ENCODE measurements around the gene C19orf47. TPM values are rescaled to one million over a fixed set of nuclear protein-coding genes. Genes with fewer than 3 reads are reported as not detected.
"Not testable (repeated sequence)": the region's sequence is repeated elsewhere in the genome, so short reads cannot be mapped to it uniquely, and the experiment has no call there.

C19orf47 gene
- total RNA-seq, 3 donors from 2014 or later (not counting 1 experiment from before 2014, with no cell fraction given): 15.2 to 20.2 (median 16.1) TPM

DNA sequence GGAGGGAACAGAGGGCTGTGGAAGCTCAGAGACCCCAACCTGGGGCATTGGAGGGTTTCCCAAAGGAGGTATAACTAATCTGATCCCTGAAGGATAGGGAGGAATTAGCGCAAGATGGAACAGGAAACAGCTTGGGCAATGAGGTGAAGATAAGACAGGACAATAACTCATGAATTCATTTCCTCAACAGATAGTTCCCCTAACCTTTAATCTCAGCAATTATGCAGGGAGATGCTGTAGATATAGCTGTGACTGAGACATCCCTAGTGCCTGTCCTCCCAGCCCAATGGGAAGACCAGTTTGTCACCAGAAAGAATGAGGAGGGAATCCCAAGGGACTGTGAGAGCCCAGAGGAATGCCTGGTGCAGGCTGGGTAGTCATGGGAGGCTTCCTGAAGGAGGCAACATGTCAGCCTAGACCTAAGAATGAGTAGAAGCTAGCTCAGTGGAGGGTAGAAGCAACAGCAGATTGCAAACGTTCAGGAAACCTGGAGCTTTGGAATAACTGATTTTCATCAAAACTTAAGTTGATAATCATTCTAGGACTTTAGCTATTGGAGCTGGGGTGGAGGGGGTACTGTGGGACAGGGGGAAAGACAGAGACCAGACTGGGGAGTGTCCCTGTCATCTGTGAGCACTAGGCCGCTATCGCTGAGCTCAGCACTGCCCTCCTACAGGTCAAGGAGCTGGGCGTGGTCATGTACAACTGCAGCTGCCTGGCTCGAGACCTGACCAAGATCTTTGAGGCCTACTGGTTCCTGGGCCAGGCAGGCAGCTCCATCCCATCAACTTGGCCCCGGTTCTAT lies 23.0 kb upstream of the C19orf47 start:
- Histone ChIP-seq H3K9me3 (ENCODE audit: control insufficient read depth, insufficient read depth, low read length) (no peaks in the 10 kb centered on the region), H3K27me3 (ENCODE audit: control insufficient read depth, insufficient read depth, low read length) (no peaks in the 10 kb centered on the region), H3K36me3 (ENCODE audit: control insufficient read depth, insufficient read depth, low read length) (peaks cover 41% of the 10 kb centered on the region), H3K4me3 (ENCODE audit: low read length) (no peak overlapping the region), H3K27ac (ENCODE audit: low read length) (no peak overlapping the region), H3K4me1 (ENCODE audit: control insufficient read depth, insufficient read depth, low read length) (no peaks in the 10 kb centered on the region)
- peaks cover 0 to 5% of the 10 kb centered on the region in 2 donors for H3K4me1 Mint-ChIP-seq
- 92% methylated on average over 6 of the region's 7 CpGs for WGBS (ENCODE audit: insufficient coverage)
- no peaks in the 10 kb centered on the region for H3K36me3 Mint-ChIP-seq
- ATAC-seq: no peak
- DNase-seq: no peak
- intact Hi-C loops (cut with micrococcal nuclease): no loop called here
- no peaks in the 10 kb centered on the region for H3K9me3 Mint-ChIP-seq
- H3K27me3 Mint-ChIP-seq (ENCODE audit: low read depth in 2 of 2): no peaks in the 10 kb centered on the region
- TF ChIP-seq, protein P1, sequence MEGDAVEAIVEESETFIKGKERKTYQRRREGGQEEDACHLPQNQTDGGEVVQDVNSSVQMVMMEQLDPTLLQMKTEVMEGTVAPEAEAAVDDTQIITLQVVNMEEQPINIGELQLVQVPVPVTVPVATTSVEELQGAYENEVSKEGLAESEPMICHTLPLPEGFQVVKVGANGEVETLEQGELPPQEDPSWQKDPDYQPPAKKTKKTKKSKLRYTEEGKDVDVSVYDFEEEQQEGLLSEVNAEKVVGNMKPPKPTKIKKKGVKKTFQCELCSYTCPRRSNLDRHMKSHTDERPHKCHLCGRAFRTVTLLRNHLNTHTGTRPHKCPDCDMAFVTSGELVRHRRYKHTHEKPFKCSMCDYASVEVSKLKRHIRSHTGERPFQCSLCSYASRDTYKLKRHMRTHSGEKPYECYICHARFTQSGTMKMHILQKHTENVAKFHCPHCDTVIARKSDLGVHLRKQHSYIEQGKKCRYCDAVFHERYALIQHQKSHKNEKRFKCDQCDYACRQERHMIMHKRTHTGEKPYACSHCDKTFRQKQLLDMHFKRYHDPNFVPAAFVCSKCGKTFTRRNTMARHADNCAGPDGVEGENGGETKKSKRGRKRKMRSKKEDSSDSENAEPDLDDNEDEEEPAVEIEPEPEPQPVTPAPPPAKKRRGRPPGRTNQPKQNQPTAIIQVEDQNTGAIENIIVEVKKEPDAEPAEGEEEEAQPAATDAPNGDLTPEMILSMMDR (IDR thresholded peaks at IDR 0.05): no peak
- H3K4me3 Mint-ChIP-seq: no peak overlapping the region
- no peak overlapping the region for H3K27ac Mint-ChIP-seq

DNA sequence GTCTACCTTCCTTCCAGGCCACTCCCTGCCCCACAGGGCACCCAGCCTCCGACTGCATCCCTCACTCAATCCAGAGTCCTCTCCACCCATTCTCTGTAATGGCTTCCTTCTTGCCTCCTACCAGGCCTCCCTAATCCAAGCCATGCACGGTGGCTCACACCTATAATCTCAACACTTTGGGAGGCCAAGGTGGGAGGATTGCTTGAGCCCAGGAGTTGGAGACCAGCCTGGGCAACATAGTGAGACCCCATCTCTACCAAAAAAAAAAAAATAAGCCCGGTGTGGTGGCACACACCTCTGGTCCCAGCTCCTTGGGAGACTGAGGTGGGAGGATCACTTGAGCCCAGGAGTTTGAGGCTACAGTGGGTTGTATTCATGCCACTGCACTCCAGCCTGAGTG lies 22.1 kb upstream of the C19orf47 start:
- intact Hi-C loops (cut with micrococcal nuclease); H3K4me3 ChIP-seq (ENCODE audit: low read length); ATAC-seq; H3K36me3 Mint-ChIP-seq; H3K9me3 Mint-ChIP-seq; H3K27me3 Mint-ChIP-seq (ENCODE audit: low read depth in 2 of 2); H3K4me1 ChIP-seq (ENCODE audit: control insufficient read depth, insufficient read depth, low read length); DNase-seq; H3K9me3 ChIP-seq (ENCODE audit: control insufficient read depth, insufficient read depth, low read length); H3K27ac Mint-ChIP-seq; H3K4me1 Mint-ChIP-seq; H3K27ac ChIP-seq (ENCODE audit: low read length); H3K4me3 Mint-ChIP-seq; H3K27me3 ChIP-seq (ENCODE audit: control insufficient read depth, insufficient read depth, low read length): not testable (repeated sequence)
- peaks cover 41% of the 10 kb centered on the region for H3K36me3 ChIP-seq (ENCODE audit: control insufficient read depth, insufficient read depth, low read length)
- WGBS (ENCODE audit: insufficient coverage): 100% methylated on average over 3 of the region's 3 CpGs

DNA sequence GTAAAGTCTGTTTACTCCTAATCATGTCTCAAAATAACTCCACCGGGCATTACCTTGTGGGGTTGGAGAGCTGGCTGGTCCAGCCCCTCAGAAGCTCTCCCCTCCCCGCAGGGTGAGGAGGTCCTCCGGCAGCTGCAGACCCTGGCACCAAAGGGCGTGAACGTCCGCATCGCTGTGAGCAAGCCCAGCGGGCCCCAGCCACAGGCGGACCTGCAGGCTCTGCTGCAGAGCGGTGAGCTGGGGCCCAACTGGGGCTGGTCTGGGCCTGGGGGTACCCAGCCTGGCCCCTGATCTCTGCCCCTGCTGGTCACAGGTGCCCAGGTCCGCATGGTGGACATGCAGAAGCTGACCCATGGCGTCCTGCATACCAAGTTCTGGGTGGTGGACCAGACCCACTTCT lies 21.6 kb upstream of the C19orf47 start:
- H3K9me3 Mint-ChIP-seq: no peaks in the 10 kb centered on the region
- DNase-seq (no peak), ATAC-seq (no peak)
- peaks cover 8 to 13% of the 10 kb centered on the region in 2 donors for H3K4me1 Mint-ChIP-seq
- intact Hi-C loops (cut with micrococcal nuclease): no loop called here
- H3K27me3 Mint-ChIP-seq (ENCODE audit: low read depth in 2 of 2): no peaks in the 10 kb centered on the region
- 87% methylated on average over 11 of the region's 12 CpGs for WGBS (ENCODE audit: insufficient coverage)
- no peak overlapping the region for H3K27ac Mint-ChIP-seq
- TF ChIP-seq, protein P1 (IDR thresholded peaks at IDR 0.05): no peak
- Histone ChIP-seq H3K27me3 (ENCODE audit: control insufficient read depth, insufficient read depth, low read length) (no peaks in the 10 kb centered on the region), H3K4me3 (ENCODE audit: low read length) (no peak overlapping the region), H3K36me3 (ENCODE audit: control insufficient read depth, insufficient read depth, low read length) (peaks cover 41% of the 10 kb centered on the region), H3K4me1 (ENCODE audit: control insufficient read depth, insufficient read depth, low read length) (peaks cover 12% of the 10 kb centered on the region), H3K27ac (ENCODE audit: low read length) (no peak overlapping the region), H3K9me3 (ENCODE audit: control insufficient read depth, insufficient read depth, low read length) (no peaks in the 10 kb centered on the region)
- no peak overlapping the region for H3K4me3 Mint-ChIP-seq
- H3K36me3 Mint-ChIP-seq: no peaks in the 10 kb centered on the region

DNA sequence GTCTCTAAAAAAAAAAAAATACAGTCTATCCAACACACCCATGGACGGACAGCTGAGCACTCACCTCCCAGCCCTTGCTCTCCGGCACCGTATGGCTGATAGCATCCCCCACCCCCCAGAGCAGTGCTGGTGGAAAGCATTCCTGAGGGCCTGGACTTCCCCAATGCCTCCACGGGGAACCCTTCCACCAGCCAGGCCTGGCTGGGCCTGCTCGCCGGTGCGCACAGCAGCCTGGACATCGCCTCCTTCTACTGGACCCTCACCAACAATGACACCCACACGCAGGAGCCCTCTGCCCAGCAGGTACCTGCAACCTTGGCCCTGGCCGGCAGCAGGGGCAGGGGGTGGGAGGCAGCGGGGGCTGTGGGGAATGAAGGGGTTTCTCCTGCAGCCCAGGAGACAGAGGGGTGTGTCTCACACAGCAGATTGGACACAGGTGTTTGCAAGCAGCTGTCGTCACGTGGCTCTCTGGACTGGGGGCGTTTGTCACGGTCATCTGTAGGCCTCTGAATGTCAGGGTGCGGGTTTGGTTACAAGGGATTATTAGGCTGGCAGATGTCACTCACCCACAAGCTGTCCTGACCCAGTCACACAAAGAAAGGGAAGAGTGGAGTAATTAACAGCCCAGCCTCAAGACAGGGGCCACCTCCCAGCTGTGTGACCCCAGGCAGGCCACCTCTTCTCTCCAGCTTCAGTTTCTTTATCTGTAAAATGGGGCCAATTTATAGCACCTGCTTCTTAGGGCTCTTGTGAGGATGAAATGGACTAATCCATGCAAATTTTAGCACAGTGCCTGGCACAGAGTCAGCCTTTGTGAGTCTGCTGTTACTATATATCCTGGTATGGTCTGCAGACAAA lies 19.6 kb upstream of the C19orf47 start:
- Histone ChIP-seq H3K27me3 (ENCODE audit: control insufficient read depth, insufficient read depth, low read length) (no peaks in the 10 kb centered on the region), H3K9me3 (ENCODE audit: control insufficient read depth, insufficient read depth, low read length) (no peaks in the 10 kb centered on the region), H3K4me1 (ENCODE audit: control insufficient read depth, insufficient read depth, low read length) (peaks cover 22% of the 10 kb centered on the region), H3K36me3 (ENCODE audit: control insufficient read depth, insufficient read depth, low read length) (peaks cover 33% of the 10 kb centered on the region), H3K4me3 (ENCODE audit: low read length) (no peak overlapping the region), H3K27ac (ENCODE audit: low read length) (no peak overlapping the region)
- no peak for ATAC-seq
- Mint-ChIP-seq H3K27me3 (ENCODE audit: low read depth in 2 of 2) (no peaks in the 10 kb centered on the region), H3K4me1 (peaks cover 19 to 20% of the 10 kb centered on the region in 2 donors), H3K27ac (no peak overlapping the region), H3K9me3 (no peaks in the 10 kb centered on the region), H3K4me3 (no peak overlapping the region), H3K36me3 (no peaks in the 10 kb centered on the region)
- no peak for DNase-seq
- intact Hi-C loops (cut with micrococcal nuclease): no loop called here
- 96% methylated on average over 16 of the region's 16 CpGs for WGBS (ENCODE audit: insufficient coverage)
- TF ChIP-seq, protein P1 (IDR thresholded peaks at IDR 0.05): no peak
